Neural progenitor cell (in vitro differentiated cells): ENCODE data around the gene CLEC20A. TPM values are rescaled to one million over a fixed set of nuclear protein-coding genes. Genes with fewer than 3 reads are reported as not detected.

Experiments used
- DNase-seq: peaks from one replicate; pipeline ENCODE4 v3.0.0-alpha.2; 2016; ENCODE audit warnings: low spot score
- H2AFZ ChIP-seq: fragments of 200-600 bp; sonication (generic); replicated peaks from 2 replicates; pipeline ENCODE4 v1.6.1; 2016; ENCODE audit warnings: antibody characterized with exemption
- H3F3A ChIP-seq: fragments of 200-600 bp; sonication (generic); 2 replicates; pipeline ENCODE4 v1.6.1; 2016; ENCODE audit warnings: antibody characterized with exemption, low read depth
- H3K27ac ChIP-seq: fragments of 200-600 bp; sonication (generic); 2 replicates; pipeline ENCODE4 v1.5.1; 2016; ENCODE audit warnings: mild to moderate bottlenecking
- H3K27me3 ChIP-seq: fragments of 200-600 bp; sonication (generic); 2 replicates; pipeline ENCODE4 v1.6.1; 2016; ENCODE audit warnings: mild to moderate bottlenecking, moderate library complexity
- H3K36me3 ChIP-seq: fragments of 200-600 bp; sonication (generic); 2 replicates; pipeline ENCODE4 v1.5.1; 2016
- H3K4me1 ChIP-seq: fragments of 200-600 bp; sonication (generic); 2 replicates; pipeline ENCODE4 v1.6.1; 2016; ENCODE audit warnings: mixed run types
- H3K4me2 ChIP-seq: fragments of 200-600 bp; sonication (generic); 2 replicates; pipeline ENCODE4 v1.6.1; 2016
- H3K4me3 ChIP-seq: fragments of 200-600 bp; sonication (generic); 2 replicates; pipeline ENCODE4 v1.5.1; 2016
- H3K79me2 ChIP-seq: fragments of 200-600 bp; sonication (generic); 2 replicates; pipeline ENCODE4 v1.6.1; 2016; ENCODE audit warnings: low read depth
- H3K9ac ChIP-seq: fragments of 200-600 bp; sonication (generic); 2 replicates; pipeline ENCODE4 v1.6.1; 2016
- H3K9me3 ChIP-seq: fragments of 200-600 bp; sonication (generic); 2 replicates; pipeline ENCODE4 v1.5.1; 2016; ENCODE audit warnings: low read depth
- H4K20me1 ChIP-seq: fragments of 200-600 bp; sonication (generic); 2 replicates; pipeline ENCODE4 v1.6.1; 2016; ENCODE audit warnings: low read depth
- H3K27ac Mint-ChIP-seq: 3 replicates; pipeline ENCODE4 v1.8.0; 2021; ENCODE audit warnings: mixed read lengths
- H3K27me3 Mint-ChIP-seq: 2 replicates; pipeline ENCODE4 v1.8.0; 2022; ENCODE audit warnings: low read depth, mild to moderate bottlenecking, inconsistent platforms, moderate library complexity, mixed read lengths; ENCODE audit not compliant: insufficient read depth
- H3K36me3 Mint-ChIP-seq: 3 replicates; pipeline ENCODE4 v1.8.0; 2021; ENCODE audit warnings: mixed read lengths
- H3K4me1 Mint-ChIP-seq: 3 replicates; pipeline ENCODE4 v1.8.0; 2021; ENCODE audit warnings: mixed read lengths
- H3K4me3 Mint-ChIP-seq: 3 replicates; pipeline ENCODE4 v1.8.0; 2021; ENCODE audit warnings: mild to moderate bottlenecking, moderate library complexity, mixed read lengths
- H3K9me3 Mint-ChIP-seq: 3 replicates; pipeline ENCODE4 v1.8.0; 2020; ENCODE audit warnings: mixed read lengths
- CTCF ChIP-seq: fragments of 200-600 bp; sonication (generic); IDR thresholded peaks from 2 replicates; pipeline ENCODE4 v1.5.1; 2017; ENCODE audit warnings: antibody characterized with exemption, mild to moderate bottlenecking
- EZH2 ChIP-seq: fragments of 200-600 bp; sonication (generic); IDR thresholded peaks from 2 replicates; pipeline ENCODE4 v1.6.1; 2017; ENCODE audit warnings: antibody characterized with exemption, mild to moderate bottlenecking, moderate library complexity
- EZH2phosphoT487 ChIP-seq: fragments of 200-600 bp; sonication (generic); IDR thresholded peaks from 2 replicates; pipeline ENCODE4 v1.6.1; 2017; ENCODE audit warnings: antibody characterized with exemption
- total RNA-seq: library from RNA; depleted of rRNA; stranded (reverse); fragments of >200 nt; gene quantifications from 2 replicates; pipeline ENCODE4 v1.2.3, GENCODE V29; 2015; ENCODE audit warnings: low replicate concordance

CLEC20A gene
- total RNA-seq, 1 donor from 2014 or later: not detected

- peaks cover 21% of the 10 kb centered on the region for H3K4me1 Mint-ChIP-seq
- H3K36me3 Mint-ChIP-seq: peaks cover 13% of the 10 kb centered on the region
- Histone ChIP-seq H3K4me2 (peak overlapping the region; percentile 86), H3K9me3 (no peaks in the 10 kb centered on the region), H3K79me2 (no peaks in the 10 kb centered on the region), H3K4me1 (peaks cover 5% of the 10 kb centered on the region), H4K20me1 (no peaks in the 10 kb centered on the region), H3K4me3 (peak overlapping the region; percentile 69), H3K36me3 (no peaks in the 10 kb centered on the region), H3F3A (peaks cover 17% of the 10 kb centered on the region), H3K27me3 (no peaks in the 10 kb centered on the region), H3K27ac (peak overlapping the region; percentile 69), H3K9ac (peak overlapping the region; percentile 16), H2AFZ (peak overlapping the region; percentile 96)
- DNase-seq: peak; percentile 91
- peak overlapping the region; percentile 97 for H3K27ac Mint-ChIP-seq
- peaks cover 13% of the 10 kb centered on the region for H3K27me3 Mint-ChIP-seq
- no peaks in the 10 kb centered on the region for H3K9me3 Mint-ChIP-seq
- H3K4me3 Mint-ChIP-seq: peak overlapping the region; percentile 93
- TF ChIP-seq EZH2phosphoT487: no peak
- TF ChIP-seq EZH2: peak; percentile 29
- TF ChIP-seq CTCF: peak; percentile 79
These were observed 46.0 kb upstream of the CLEC20A start for GRCh38 chr1:178542554-178543289.

GRCh38 chr1:178541829-178542553, 45.2 kb upstream of the CLEC20A start:
- H3K9me3 Mint-ChIP-seq: no peaks in the 10 kb centered on the region
- Histone ChIP-seq H3K27me3 (no peaks in the 10 kb centered on the region), H3F3A (peaks cover 17% of the 10 kb centered on the region), H2AFZ (peak overlapping the region; percentile 96), H3K36me3 (no peaks in the 10 kb centered on the region), H3K9ac (no peak overlapping the region), H3K27ac (no peak overlapping the region), H4K20me1 (no peaks in the 10 kb centered on the region), H3K4me1 (peaks cover 5% of the 10 kb centered on the region), H3K4me3 (peak overlapping the region; percentile 69), H3K9me3 (no peaks in the 10 kb centered on the region), H3K4me2 (peak overlapping the region; percentile 86), H3K79me2 (no peaks in the 10 kb centered on the region)
- peaks cover 27% of the 10 kb centered on the region for H3K4me1 Mint-ChIP-seq
- H3K36me3 Mint-ChIP-seq: peaks cover 11% of the 10 kb centered on the region
- H3K27me3 Mint-ChIP-seq: peaks cover 10% of the 10 kb centered on the region
- peak overlapping the region; percentile 93 for H3K4me3 Mint-ChIP-seq
- DNase-seq: peak; percentile 53
- TF ChIP-seq EZH2phosphoT487 (no peak), EZH2 (peak; percentile 21), CTCF (no peak)
- H3K27ac Mint-ChIP-seq: peak overlapping the region; percentile 33

- Histone ChIP-seq H3K9ac (no peak overlapping the region), H3K4me1 (peaks cover 5% of the 10 kb centered on the region), H4K20me1 (no peaks in the 10 kb centered on the region), H3K79me2 (no peaks in the 10 kb centered on the region), H3K4me2 (peak overlapping the region; percentile 86), H3K27me3 (no peaks in the 10 kb centered on the region), H2AFZ (peak overlapping the region; percentile 96), H3K4me3 (peak overlapping the region; percentile 69), H3F3A (peaks cover 17% of the 10 kb centered on the region), H3K27ac (no peak overlapping the region), H3K9me3 (no peaks in the 10 kb centered on the region), H3K36me3 (no peaks in the 10 kb centered on the region)
- TF ChIP-seq EZH2phosphoT487 (no peak), CTCF (no peak), EZH2 (no peak)
- Mint-ChIP-seq H3K27ac (no peak overlapping the region), H3K27me3 (peaks cover 10% of the 10 kb centered on the region), H3K9me3 (no peaks in the 10 kb centered on the region), H3K4me1 (peaks cover 32% of the 10 kb centered on the region), H3K36me3 (peaks cover 11% of the 10 kb centered on the region), H3K4me3 (peak overlapping the region; percentile 93)
- no peak for DNase-seq
These were observed 44.6 kb upstream of the CLEC20A start for GRCh38 chr1:178541379-178541778.
